Right kidney (tissue), 1 donor: ENCODE results near the gene SLC35F1.

Source experiments
- DNase-seq: peaks from one replicate; pipeline ENCODE4 v3.0.0-alpha.2; 2016

Gene SLC35F1

GRCh38 chr6:118281291-118281690, 374.2 kb downstream of the SLC35F1 start:
- DNase-seq: no peak

- peak; percentile 19 for DNase-seq
These were observed 376.7 kb downstream of the SLC35F1 start for GRCh38 chr6:118283766-118284165.

- DNase-seq: no peak
These were observed 377.8 kb downstream of the SLC35F1 start for GRCh38 chr6:118284736-118285360.

- DNase-seq: no peak
These were observed 378.7 kb downstream of the SLC35F1 start for GRCh38 chr6:118285791-118286190.

- no peak for DNase-seq
These were observed 381.5 kb downstream of the SLC35F1 start for GRCh38 chr6:118288355-118289124.

- no peak for DNase-seq
These were observed 385.5 kb downstream of the SLC35F1 start for GRCh38 chr6:118292558-118292957.

GRCh38 chr6:118294906-118295305, 387.8 kb downstream of the SLC35F1 start:
- no peak for DNase-seq

- no peak for DNase-seq
These were observed 388.3 kb downstream of the SLC35F1 start for GRCh38 chr6:118295336-118295735.

- no peak for DNase-seq
These were observed 389.3 kb downstream of the SLC35F1 start for GRCh38 chr6:118296129-118296901.

- no peak for DNase-seq
These were observed 390.8 kb downstream of the SLC35F1 start for GRCh38 chr6:118297821-118298220.

GRCh38 chr6:118298476-118299427, 391.7 kb downstream of the SLC35F1 start:
- DNase-seq: no peak

GRCh38 chr6:118299457-118299856, 392.4 kb downstream of the SLC35F1 start:
- DNase-seq: no peak

- no peak for DNase-seq
These were observed 397.3 kb downstream of the SLC35F1 start for GRCh38 chr6:118304321-118304720.

- no peak for DNase-seq
These were observed 398.0 kb downstream of the SLC35F1 start for GRCh38 chr6:118305081-118305480.

- no peak for DNase-seq
These were observed 399.6 kb downstream of the SLC35F1 start for GRCh38 chr6:118306392-118307238.

GRCh38 chr6:118307581-118307980, 400.5 kb downstream of the SLC35F1 start:
- no peak for DNase-seq

GRCh38 chr6:118309337-118310093, 402.5 kb downstream of the SLC35F1 start:
- DNase-seq: no peak

- DNase-seq: no peak
These were observed 406.1 kb downstream of the SLC35F1 start for GRCh38 chr6:118313208-118313607.

- DNase-seq: no peak
These were observed 406.7 kb downstream of the SLC35F1 start for GRCh38 chr6:118313762-118314161.

- DNase-seq: no peak
These were observed 409.8 kb downstream of the SLC35F1 start for GRCh38 chr6:118316796-118317384.
